ENCODE measurements around the gene CLIP1.

The CLIP1 gene

GRCh38 chr12:122394626-122395194, 27.8 kb downstream of the CLIP1 start:
- no peak for DNase-seq (ENCODE audit: extremely low read depth, low read depth)
- TF ChIP-seq CTCF (IDR thresholded peaks at IDR 0.05; ENCODE audit: low read depth, low read length): no peak

- no peak for DNase-seq (ENCODE audit: extremely low read depth, low read depth)
Measured at GRCh38 chr12:122393817-122394216, 28.7 kb downstream of the CLIP1 start.

GRCh38 chr12:122392411-122392810, 30.1 kb downstream of the CLIP1 start:
- no peak for DNase-seq (ENCODE audit: extremely low read depth, low read depth)
- TF ChIP-seq CTCF (IDR thresholded peaks at IDR 0.05; ENCODE audit: low read depth, low read length): no peak

More at GRCh38 chr12:122393817-122394216, 28.7 kb downstream of the CLIP1 start:
- TF ChIP-seq CTCF (IDR thresholded peaks at IDR 0.05; ENCODE audit: low read depth, low read length): no peak

- TF ChIP-seq CTCF (IDR thresholded peaks at IDR 0.05; ENCODE audit: low read depth, low read length): no peak
- DNase-seq (ENCODE audit: extremely low read depth, low read depth): no peak
Measured at GRCh38 chr12:122389677-122390076, 32.8 kb downstream of the CLIP1 start.

- DNase-seq (ENCODE audit: extremely low read depth, low read depth): no peak
- no peak for TF ChIP-seq CTCF (IDR thresholded peaks at IDR 0.05; ENCODE audit: low read depth, low read length)
Measured at GRCh38 chr12:122387887-122388286, 34.6 kb downstream of the CLIP1 start.

GRCh38 chr12:122385171-122386016, 37.1 kb downstream of the CLIP1 start:
- TF ChIP-seq CTCF (IDR thresholded peaks at IDR 0.05; ENCODE audit: low read depth, low read length): no peak
- DNase-seq (ENCODE audit: extremely low read depth, low read depth): no peak

GRCh38 chr12:122382919-122383350, 39.5 kb downstream of the CLIP1 start:
- no peak for TF ChIP-seq CTCF (IDR thresholded peaks at IDR 0.05; ENCODE audit: low read depth, low read length)
- DNase-seq (ENCODE audit: extremely low read depth, low read depth): no peak
